ENCODE results near the gene RANBP3. TPM values are rescaled to one million over a fixed set of nuclear protein-coding genes. Genes with fewer than 3 reads are reported as not detected.

Gene RANBP3
- total RNA-seq, 4 donors from 2014 or later = 37.4 to 74.3 (median 61.3) TPM

- H3K4me1 ChIP-seq = no peaks in the 10 kb centered on the region
- no peak overlapping the region for H3K4me3 ChIP-seq
- in situ Hi-C loops (cut with MboI; ENCODE audit: low sequenced_read_pairs in 4 of 4) = loop anchor here in 1 of 4 donors (5.0 kb wide), 1 partner anchor 33 kb away; no protein-coding TSS in a partner anchor
- no peaks in the 10 kb centered on the region for H3K36me3 ChIP-seq
- DNase-seq (no peak), ATAC-seq (no peak)
- intact Hi-C loops (cut with DNase I; ENCODE audit: low total_unique reads) = loop anchor here (1.0 kb wide), 1 partner anchor 52 kb away; no protein-coding TSS in a partner anchor
- TF ChIP-seq POLR2A (IDR thresholded peaks at IDR 0.05) (no peak), CTCF (IDR thresholded peaks at IDR 0.05 in 4 of 5, conservative IDR thresholded peaks at IDR 0.05 in 1 of 5) (no peak)
- H3K27ac ChIP-seq = no peak overlapping the region
- no peaks in the 10 kb centered on the region for H3K27me3 ChIP-seq
- H3K9me3 ChIP-seq = no peaks in the 10 kb centered on the region
Measured at GRCh38 chr19:6020166-6020882, 42.4 kb upstream of the RANBP3 start.

- Histone ChIP-seq H3K36me3 (no peaks in the 10 kb centered on the region), H3K27ac (no peak overlapping the region), H3K27me3 (no peaks in the 10 kb centered on the region), H3K4me1 (no peaks in the 10 kb centered on the region), H3K9me3 (no peaks in the 10 kb centered on the region), H3K4me3 (no peak overlapping the region)
- DNase-seq (no peak), ATAC-seq (no peak)
- TF ChIP-seq CTCF (IDR thresholded peaks at IDR 0.05 in 4 of 5, conservative IDR thresholded peaks at IDR 0.05 in 1 of 5) = no peak
- no peak for TF ChIP-seq POLR2A (IDR thresholded peaks at IDR 0.05)
- intact Hi-C loops (cut with DNase I; ENCODE audit: low total_unique reads) = no loop called here
- in situ Hi-C loops (cut with MboI; ENCODE audit: low sequenced_read_pairs in 4 of 4) = no loop called here
Measured at GRCh38 chr19:6018786-6019185, 40.8 kb upstream of the RANBP3 start.

GRCh38 chr19:6017576-6017975, 39.6 kb upstream of the RANBP3 start:
- in situ Hi-C loops (cut with MboI; ENCODE audit: low sequenced_read_pairs in 4 of 4) (no loop called here), intact Hi-C loops (cut with DNase I; ENCODE audit: low total_unique reads) (no loop called here)
- no peaks in the 10 kb centered on the region for H3K27me3 ChIP-seq
- no peaks in the 10 kb centered on the region for H3K4me1 ChIP-seq
- ATAC-seq = no peak
- DNase-seq = no peak
- no peak for TF ChIP-seq POLR2A (IDR thresholded peaks at IDR 0.05)
- TF ChIP-seq CTCF (IDR thresholded peaks at IDR 0.05 in 4 of 5, conservative IDR thresholded peaks at IDR 0.05 in 1 of 5) = no peak
- H3K36me3 ChIP-seq = no peaks in the 10 kb centered on the region
- no peak overlapping the region for H3K4me3 ChIP-seq
- no peaks in the 10 kb centered on the region for H3K9me3 ChIP-seq
- no peak overlapping the region for H3K27ac ChIP-seq

GRCh38 chr19:6015841-6016545, 38.1 kb upstream of the RANBP3 start:
- Histone ChIP-seq H3K4me1 (no peaks in the 10 kb centered on the region), H3K4me3 (no peak overlapping the region), H3K27me3 (no peaks in the 10 kb centered on the region), H3K36me3 (no peaks in the 10 kb centered on the region), H3K9me3 (no peaks in the 10 kb centered on the region), H3K27ac (no peak overlapping the region)
- TF ChIP-seq POLR2A (IDR thresholded peaks at IDR 0.05) (no peak), CTCF (IDR thresholded peaks at IDR 0.05 in 4 of 5, conservative IDR thresholded peaks at IDR 0.05 in 1 of 5) (no peak)
- DNase-seq = no peak
- ATAC-seq = no peak
- intact Hi-C loops (cut with DNase I; ENCODE audit: low total_unique reads) = no loop called here
- in situ Hi-C loops (cut with MboI; ENCODE audit: low sequenced_read_pairs in 4 of 4) = no loop called here

Data from gastrocnemius medialis (tissue), 4 donors.